Epidermal melanocyte (primary cell): ENCODE data around the gene GNAS.
"Not testable (repeated sequence)": the region's sequence is repeated elsewhere in the genome, so short reads cannot be mapped to it uniquely, and the experiment has no call there.

Experiments
- DNase-seq: peaks from one replicate; pipeline ENCODE4 v3.0.0; 2011; ENCODE audit warnings: low spot score; ENCODE audit not compliant: insufficient read length

Gene GNAS

GRCh38 chr20:58852543-58853271 lies at the start of gene GNAS:
Gene GNAS, plus strand, starts transcription at chr20:58852716.
- peak; percentile 55 for DNase-seq

GRCh38 chr20:58803533-58803932 lies 49.0 kb upstream of the GNAS start:
- no peak for DNase-seq

- no peak for DNase-seq
Observed at GRCh38 chr20:58807801-58808200, 44.7 kb upstream of the GNAS start.

- DNase-seq: no peak
Observed at GRCh38 chr20:58808271-58809046, 44.1 kb upstream of the GNAS start.

- no peak for DNase-seq
Observed at GRCh38 chr20:58810116-58810878, 42.2 kb upstream of the GNAS start.

GRCh38 chr20:58810879-58811250 lies 41.7 kb upstream of the GNAS start:
- no peak for DNase-seq

- DNase-seq: no peak
Observed at GRCh38 chr20:58811334-58811733, 41.2 kb upstream of the GNAS start.

- DNase-seq: no peak
Observed at GRCh38 chr20:58813369-58813768, 39.1 kb upstream of the GNAS start.

GRCh38 chr20:58815448-58815847 lies 37.1 kb upstream of the GNAS start:
- DNase-seq: no peak

- no peak for DNase-seq
Observed at GRCh38 chr20:58816051-58816450, 36.5 kb upstream of the GNAS start.

- no peak for DNase-seq
Observed at GRCh38 chr20:58816957-58817651, 35.4 kb upstream of the GNAS start.

- DNase-seq: no peak
Observed at GRCh38 chr20:58817748-58818147, 34.8 kb upstream of the GNAS start.

- DNase-seq: peak; percentile 97
Observed at GRCh38 chr20:58818586-58819285, 33.8 kb upstream of the GNAS start.

GRCh38 chr20:58819921-58820320 lies 32.6 kb upstream of the GNAS start:
- no peak for DNase-seq

GRCh38 chr20:58820515-58820914 lies 32.0 kb upstream of the GNAS start:
- DNase-seq: not testable (repeated sequence)

- no peak for DNase-seq
Observed at GRCh38 chr20:58822149-58822548, 30.4 kb upstream of the GNAS start.

- no peak for DNase-seq
Observed at GRCh38 chr20:58822748-58823730, 29.5 kb upstream of the GNAS start.

- no peak for DNase-seq
Observed at GRCh38 chr20:58824843-58825242, 27.7 kb upstream of the GNAS start.

GRCh38 chr20:58825450-58825849 lies 27.1 kb upstream of the GNAS start:
- no peak for DNase-seq

GRCh38 chr20:58826271-58826670 lies 26.2 kb upstream of the GNAS start:
- no peak for DNase-seq
